ENCODE results near the gene CCT7. TPM values are rescaled to one million over a fixed set of nuclear protein-coding genes. Genes with fewer than 3 reads are reported as not detected.
A peak's percentile ranks its signal among the peaks of the same experiment; 100 is the strongest.

CCT7 gene
- total and polyA plus RNA-seq, 10 donors = 112 to 184 (median 150) TPM

DNA sequence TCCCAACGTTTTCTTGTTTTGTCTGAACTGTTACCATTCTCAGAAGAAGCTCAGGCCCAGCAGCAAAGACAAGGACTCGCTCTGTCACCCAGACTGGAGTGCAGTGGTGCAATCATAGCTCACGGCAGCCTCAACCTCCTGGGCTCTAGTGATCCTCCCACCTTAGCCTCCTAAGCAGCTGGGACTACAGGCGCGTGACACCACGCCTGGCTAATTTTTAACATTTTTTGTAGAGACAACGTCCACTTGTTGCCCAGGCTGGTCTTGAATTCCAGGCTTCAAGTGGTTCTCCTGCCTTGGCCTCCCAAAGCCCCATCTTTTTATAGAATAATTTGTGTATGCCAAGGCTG, 22.0 kb upstream of the CCT7 start:
- no peaks in the 10 kb centered on the region for H3K36me3 ChIP-seq
- H3K27ac ChIP-seq = no peak overlapping the region
- intact Hi-C loops (cut with DNase I; ENCODE audit: low total_unique reads) = no loop called here
- no peak overlapping the region for H3K4me3 ChIP-seq
- no peak for DNase-seq
- no peaks in the 10 kb centered on the region for H3K9me3 ChIP-seq
- peaks cover 20 to 39% (median 33%) of the 10 kb centered on the region in 6 donors for H3K4me1 ChIP-seq
- WGBS, 5 donors = 73 to 80% (median 76%) methylated on average over 7 of the region's 7 CpGs
- H3K27me3 ChIP-seq (replicated peaks in 1 of 7) = peaks cover 0 to 6% (median 0%) of the 10 kb centered on the region in 7 donors
- TF ChIP-seq POLR2A (IDR thresholded peaks at IDR 0.05) = no peak
- TF ChIP-seq POLR2AphosphoS5 (IDR thresholded peaks at IDR 0.05) = no peak
- TF ChIP-seq, protein P1, sequence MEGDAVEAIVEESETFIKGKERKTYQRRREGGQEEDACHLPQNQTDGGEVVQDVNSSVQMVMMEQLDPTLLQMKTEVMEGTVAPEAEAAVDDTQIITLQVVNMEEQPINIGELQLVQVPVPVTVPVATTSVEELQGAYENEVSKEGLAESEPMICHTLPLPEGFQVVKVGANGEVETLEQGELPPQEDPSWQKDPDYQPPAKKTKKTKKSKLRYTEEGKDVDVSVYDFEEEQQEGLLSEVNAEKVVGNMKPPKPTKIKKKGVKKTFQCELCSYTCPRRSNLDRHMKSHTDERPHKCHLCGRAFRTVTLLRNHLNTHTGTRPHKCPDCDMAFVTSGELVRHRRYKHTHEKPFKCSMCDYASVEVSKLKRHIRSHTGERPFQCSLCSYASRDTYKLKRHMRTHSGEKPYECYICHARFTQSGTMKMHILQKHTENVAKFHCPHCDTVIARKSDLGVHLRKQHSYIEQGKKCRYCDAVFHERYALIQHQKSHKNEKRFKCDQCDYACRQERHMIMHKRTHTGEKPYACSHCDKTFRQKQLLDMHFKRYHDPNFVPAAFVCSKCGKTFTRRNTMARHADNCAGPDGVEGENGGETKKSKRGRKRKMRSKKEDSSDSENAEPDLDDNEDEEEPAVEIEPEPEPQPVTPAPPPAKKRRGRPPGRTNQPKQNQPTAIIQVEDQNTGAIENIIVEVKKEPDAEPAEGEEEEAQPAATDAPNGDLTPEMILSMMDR (IDR thresholded peaks at IDR 0.05 in 8 of 11, conservative IDR thresholded peaks at IDR 0.05 in 3 of 11) = no peak

- Histone ChIP-seq H3K27me3 (replicated peaks in 1 of 7) (peaks cover 0 to under 1% (median 0%) of the 10 kb centered on the region in 7 donors), H3K9me3 (no peaks in the 10 kb centered on the region), H3K27ac (peak overlapping the region in 1 of 8 donors; percentile 85), H3K4me3 (peak overlapping the region in 1 of 8 donors; percentile 100), H3K4me1 (peaks cover 20 to 39% (median 33%) of the 10 kb centered on the region in 6 donors), H3K36me3 (no peaks in the 10 kb centered on the region)
- peak; percentile 90 for DNase-seq
- TF ChIP-seq POLR2AphosphoS5 (IDR thresholded peaks at IDR 0.05) = peak in 1 of 3 donors; percentile 18
- TF ChIP-seq, protein P1 (IDR thresholded peaks at IDR 0.05 in 8 of 11, conservative IDR thresholded peaks at IDR 0.05 in 3 of 11) = peak; percentile 63 to 96 (median 89)
- no peak for TF ChIP-seq POLR2A (IDR thresholded peaks at IDR 0.05)
- intact Hi-C loops (cut with DNase I; ENCODE audit: low total_unique reads) = no loop called here
- WGBS, 5 donors = 52 to 58% (median 56%) methylated on average over 20 of the region's 20 CpGs
Observed at GRCh38 chr2:73212448-73213176, 21.5 kb upstream of the CCT7 start.

DNA sequence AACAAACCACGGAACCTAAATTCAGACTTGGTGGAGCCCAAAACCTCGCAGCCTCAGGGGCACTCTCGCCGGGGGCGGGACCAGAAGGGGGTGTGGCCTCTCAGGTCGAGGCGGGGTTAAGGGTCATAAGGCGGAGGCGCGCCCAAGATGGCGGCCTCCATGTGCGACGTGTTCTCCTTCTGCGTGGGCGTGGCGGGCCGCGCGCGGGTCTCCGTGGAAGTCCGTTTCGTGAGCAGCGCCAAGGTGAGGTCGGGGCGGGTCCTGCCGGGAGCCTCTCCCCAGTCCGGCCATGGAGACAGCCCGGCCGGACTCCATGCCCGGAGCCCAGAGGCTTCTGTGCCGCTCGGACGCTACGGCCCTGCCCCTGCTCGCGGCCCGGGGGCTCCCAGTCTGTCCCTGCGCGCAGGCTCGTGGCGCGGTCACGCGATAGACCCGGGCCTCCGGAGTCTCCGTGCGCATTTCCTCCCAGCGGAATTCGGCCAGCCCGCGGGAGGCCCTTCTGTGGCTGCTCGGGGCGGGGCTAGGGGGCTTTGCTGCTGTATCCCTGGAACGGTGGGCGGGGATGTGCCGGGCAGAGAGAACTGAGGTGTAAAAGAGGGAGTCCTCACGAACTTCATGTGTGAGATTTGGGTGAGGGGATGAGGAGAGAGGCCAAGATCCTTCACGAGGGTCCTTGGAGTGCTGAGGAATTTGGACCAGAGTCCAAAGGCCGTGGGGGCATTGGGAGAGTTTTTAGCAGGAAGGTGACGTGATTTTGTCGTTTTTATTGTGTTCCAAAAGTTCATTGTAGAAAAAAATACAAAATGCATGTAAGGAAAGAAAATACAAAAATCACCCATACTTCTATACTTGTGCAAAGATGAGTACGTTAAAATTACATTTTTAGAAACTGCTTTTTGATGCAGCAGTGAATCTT, 19.7 kb upstream of the CCT7 start, which contains the start of gene SMYD5:
Gene SMYD5 (plus strand): TSS at position 126 of the 916 bp plus-strand sequence. CDS start 22 bp downstream, at position 148.
- WGBS, 5 donors = 0 to 1% (median 0%) methylated on average over 48 to 64 of the region's 64 CpGs
- Histone ChIP-seq H3K4me3 (peak within 1 kb of the TSS; percentile 90 to 100 (median 100)), H3K9me3 (no peaks in the 10 kb centered on the region), H3K36me3 (peaks cover 0 to 13% (median 5%) of the 10 kb centered on the region in 6 donors), H3K4me1 (peaks cover 20 to 39% (median 33%) of the 10 kb centered on the region in 6 donors), H3K27me3 (replicated peaks in 1 of 7) (no peaks in the 10 kb centered on the region), H3K27ac (peak within 1 kb of the TSS; percentile 67 to 89 (median 82))
- DNase-seq = peak; percentile 95
- TF ChIP-seq POLR2A (IDR thresholded peaks at IDR 0.05) (peak in 1 of 3 donors; percentile 19), POLR2AphosphoS5 (IDR thresholded peaks at IDR 0.05) (peak; percentile 90 to 94 (median 92))
- TF ChIP-seq, protein P1 (IDR thresholded peaks at IDR 0.05 in 8 of 11, conservative IDR thresholded peaks at IDR 0.05 in 3 of 11) = no peak
- intact Hi-C loops (cut with DNase I; ENCODE audit: low total_unique reads) = no loop called here
